ENCODE measurements around the gene KCNJ8. TPM values are rescaled to one million over a fixed set of nuclear protein-coding genes. Genes with fewer than 3 reads are reported as not detected.

KCNJ8 gene
- polyA plus RNA-seq, 2 of the 4 experiments (the other 2 are of a cell fraction) = 0.67 to 0.68 TPM

DNA sequence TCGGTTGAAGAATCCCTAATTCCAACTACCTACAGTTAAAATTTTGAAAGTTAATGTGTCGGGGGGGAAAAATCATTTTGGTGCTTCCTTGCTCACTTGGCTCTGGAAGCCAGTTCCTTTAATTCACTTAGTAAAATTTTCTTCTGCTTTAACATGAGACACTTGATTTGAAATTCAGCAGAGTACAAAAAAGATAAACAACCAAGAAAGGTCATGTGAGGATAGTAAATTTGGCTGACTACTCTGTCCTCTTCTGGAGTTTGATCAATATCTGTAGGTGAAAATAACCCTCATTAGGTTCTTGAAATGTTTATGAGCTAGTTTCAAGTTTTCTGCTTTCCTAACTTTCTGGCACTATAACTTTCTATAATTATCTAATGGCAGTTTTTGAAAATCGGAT, 43.4 kb downstream of the KCNJ8 start:
- ChIA-PET CTCF (no interaction called here), POLR2A (no interaction called here)
- no peak for DNase-seq (ENCODE audit: low read depth in 1 of 2, low spot score in 1 of 2)
- no peak overlapping the region for H3K4me3 ChIP-seq
- H3K4me2 ChIP-seq = no peak overlapping the region
- no peak for ATAC-seq
- no peaks in the 10 kb centered on the region for H3K4me1 ChIP-seq
- TF ChIP-seq NPAS2 (CRISPR knock-in tag; IDR thresholded peaks at IDR 0.05; ENCODE audit: borderline replicate concordance) (no peak), FOSL2 (IDR thresholded peaks at IDR 0.05) (no peak), FOSL2 (CRISPR knock-in tag; IDR thresholded peaks at IDR 0.05) (no peak), POLR2AphosphoS2 (conservative IDR thresholded peaks at IDR 0.05; ENCODE audit: low read length) (no peak), SMC3 (IDR thresholded peaks at IDR 0.05) (no peak), ZFP36 (IDR thresholded peaks at IDR 0.05; ENCODE audit: borderline replicate concordance, partially characterized antibody) (no peak), ZSCAN20 (CRISPR knock-in tag; IDR thresholded peaks at IDR 0.05) (no peak), MYC (IDR thresholded peaks at IDR 0.05; ENCODE audit: borderline replicate concordance, low read length) (no peak), HOXB5 (CRISPR knock-in tag; IDR thresholded peaks at IDR 0.05) (no peak), CEBPB (IDR thresholded peaks at IDR 0.05) (no peak), EP300 (IDR thresholded peaks at IDR 0.05) (no peak), TFCP2L1 (CRISPR knock-in tag; IDR thresholded peaks at IDR 0.05) (no peak)
- TF ChIP-seq, protein P1, sequence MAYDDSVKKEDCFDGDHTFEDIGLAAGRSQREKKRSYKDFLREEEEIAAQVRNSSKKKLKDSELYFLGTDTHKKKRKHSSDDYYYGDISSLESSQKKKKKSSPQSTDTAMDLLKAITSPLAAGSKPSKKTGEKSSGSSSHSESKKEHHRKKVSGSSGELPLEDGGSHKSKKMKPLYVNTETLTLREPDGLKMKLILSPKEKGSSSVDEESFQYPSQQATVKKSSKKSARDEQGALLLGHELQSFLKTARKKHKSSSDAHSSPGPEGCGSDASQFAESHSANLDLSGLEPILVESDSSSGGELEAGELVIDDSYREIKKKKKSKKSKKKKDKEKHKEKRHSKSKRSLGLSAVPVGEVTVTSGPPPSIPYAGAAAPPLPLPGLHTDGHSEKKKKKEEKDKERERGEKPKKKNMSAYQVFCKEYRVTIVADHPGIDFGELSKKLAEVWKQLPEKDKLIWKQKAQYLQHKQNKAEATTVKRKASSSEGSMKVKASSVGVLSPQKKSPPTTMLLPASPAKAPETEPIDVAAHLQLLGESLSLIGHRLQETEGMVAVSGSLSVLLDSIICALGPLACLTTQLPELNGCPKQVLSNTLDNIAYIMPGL (CRISPR knock-in tag; IDR thresholded peaks at IDR 0.05; ENCODE audit: borderline replicate concordance) = no peak
- TF ChIP-seq, protein P2, sequence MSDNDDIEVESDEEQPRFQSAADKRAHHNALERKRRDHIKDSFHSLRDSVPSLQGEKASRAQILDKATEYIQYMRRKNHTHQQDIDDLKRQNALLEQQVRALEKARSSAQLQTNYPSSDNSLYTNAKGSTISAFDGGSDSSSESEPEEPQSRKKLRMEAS (IDR thresholded peaks at IDR 0.05) = no peak
- peaks cover 3% of the 10 kb centered on the region; the same call in 1 of the 3 replicates for H3K9me3 ChIP-seq
- FAIRE-seq = no peak
- whole genome bisulfite sequencing (ENCODE audit: missing lambda C conversion rate) = 44% methylated on average over 3 of the region's 3 CpGs
- no peak overlapping the region for H3K27ac ChIP-seq

DNA sequence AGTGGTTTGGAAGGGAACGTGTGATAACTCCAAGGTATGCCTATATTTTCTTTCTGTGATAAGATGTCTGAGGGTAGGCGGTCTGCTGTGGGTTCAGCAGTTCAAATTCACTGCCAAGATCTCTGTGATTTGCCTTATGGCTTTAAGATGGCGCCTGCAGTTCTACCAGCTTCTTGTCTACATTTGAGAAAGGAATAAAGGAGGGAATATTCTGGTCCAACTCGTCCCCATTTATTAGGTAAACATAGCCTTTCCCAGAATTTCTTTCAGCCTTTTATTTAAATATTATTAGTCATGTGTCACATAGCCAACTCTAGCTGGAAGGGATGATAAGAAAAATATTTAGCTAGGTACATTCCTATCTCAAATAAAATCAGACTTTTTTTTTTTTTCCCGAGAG, 48.8 kb downstream of the KCNJ8 start:
- no peak overlapping the region for H3K4me3 ChIP-seq
- ChIA-PET POLR2A (no interaction called here), CTCF (interaction anchor here (1.1 kb wide), 1 partner anchor 28 kb away, joined by 3 read pairs; no protein-coding TSS in a partner anchor)
- FAIRE-seq (no peak), DNase-seq (ENCODE audit: low read depth in 1 of 2, low spot score in 1 of 2) (no peak), ATAC-seq (no peak)
- no peak overlapping the region for H3K27ac ChIP-seq
- H3K9me3 ChIP-seq = no peaks in the 10 kb centered on the region
- TF ChIP-seq, protein P3, sequence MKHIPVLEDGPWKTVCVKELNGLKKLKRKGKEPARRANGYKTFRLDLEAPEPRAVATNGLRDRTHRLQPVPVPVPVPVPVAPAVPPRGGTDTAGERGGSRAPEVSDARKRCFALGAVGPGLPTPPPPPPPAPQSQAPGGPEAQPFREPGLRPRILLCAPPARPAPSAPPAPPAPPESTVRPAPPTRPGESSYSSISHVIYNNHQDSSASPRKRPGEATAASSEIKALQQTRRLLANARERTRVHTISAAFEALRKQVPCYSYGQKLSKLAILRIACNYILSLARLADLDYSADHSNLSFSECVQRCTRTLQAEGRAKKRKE (CRISPR knock-in tag; IDR thresholded peaks at IDR 0.05; ENCODE audit: low read depth) = no peak
- TF ChIP-seq ZC3H11A (IDR thresholded peaks at IDR 0.05) = no peak
- TF ChIP-seq BHLHE40 (IDR thresholded peaks at IDR 0.05; ENCODE audit: low read depth, low read length) = no peak
- no peak for TF ChIP-seq RFX5 (IDR thresholded peaks at IDR 0.05)
- TF ChIP-seq RAD21 (conservative IDR thresholded peaks at IDR 0.05 in 1 of 2, IDR thresholded peaks at IDR 0.05 in 1 of 2) = no peak
- TF ChIP-seq NFE2L2 (conservative IDR thresholded peaks at IDR 0.05; ENCODE audit: low read length) = no peak
- TF ChIP-seq SREBF2 (IDR thresholded peaks at IDR 0.05) = no peak
- TF ChIP-seq HOXA7 (CRISPR knock-in tag; IDR thresholded peaks at IDR 0.05) = no peak
- TF ChIP-seq CHD4 (IDR thresholded peaks at IDR 0.05; ENCODE audit: borderline replicate concordance) = no peak
- no peak for TF ChIP-seq TP53 (CRISPR knock-in tag; IDR thresholded peaks at IDR 0.05)
- TF ChIP-seq, protein P4, sequence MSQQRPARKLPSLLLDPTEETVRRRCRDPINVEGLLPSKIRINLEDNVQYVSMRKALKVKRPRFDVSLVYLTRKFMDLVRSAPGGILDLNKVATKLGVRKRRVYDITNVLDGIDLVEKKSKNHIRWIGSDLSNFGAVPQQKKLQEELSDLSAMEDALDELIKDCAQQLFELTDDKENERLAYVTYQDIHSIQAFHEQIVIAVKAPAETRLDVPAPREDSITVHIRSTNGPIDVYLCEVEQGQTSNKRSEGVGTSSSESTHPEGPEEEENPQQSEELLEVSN (IDR thresholded peaks at IDR 0.05; ENCODE audit: borderline replicate concordance, low read depth) = no peak
- TF ChIP-seq CBX8 (IDR thresholded peaks at IDR 0.05) = no peak
- TF ChIP-seq ZFP36 (IDR thresholded peaks at IDR 0.05; ENCODE audit: borderline replicate concordance, partially characterized antibody) = no peak
- no peak for TF ChIP-seq RARB (CRISPR knock-in tag; IDR thresholded peaks at IDR 0.05)
- TF ChIP-seq, protein P5, sequence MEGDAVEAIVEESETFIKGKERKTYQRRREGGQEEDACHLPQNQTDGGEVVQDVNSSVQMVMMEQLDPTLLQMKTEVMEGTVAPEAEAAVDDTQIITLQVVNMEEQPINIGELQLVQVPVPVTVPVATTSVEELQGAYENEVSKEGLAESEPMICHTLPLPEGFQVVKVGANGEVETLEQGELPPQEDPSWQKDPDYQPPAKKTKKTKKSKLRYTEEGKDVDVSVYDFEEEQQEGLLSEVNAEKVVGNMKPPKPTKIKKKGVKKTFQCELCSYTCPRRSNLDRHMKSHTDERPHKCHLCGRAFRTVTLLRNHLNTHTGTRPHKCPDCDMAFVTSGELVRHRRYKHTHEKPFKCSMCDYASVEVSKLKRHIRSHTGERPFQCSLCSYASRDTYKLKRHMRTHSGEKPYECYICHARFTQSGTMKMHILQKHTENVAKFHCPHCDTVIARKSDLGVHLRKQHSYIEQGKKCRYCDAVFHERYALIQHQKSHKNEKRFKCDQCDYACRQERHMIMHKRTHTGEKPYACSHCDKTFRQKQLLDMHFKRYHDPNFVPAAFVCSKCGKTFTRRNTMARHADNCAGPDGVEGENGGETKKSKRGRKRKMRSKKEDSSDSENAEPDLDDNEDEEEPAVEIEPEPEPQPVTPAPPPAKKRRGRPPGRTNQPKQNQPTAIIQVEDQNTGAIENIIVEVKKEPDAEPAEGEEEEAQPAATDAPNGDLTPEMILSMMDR (IDR thresholded peaks at IDR 0.05) = no peak
- TF ChIP-seq JUN (IDR thresholded peaks at IDR 0.05) = no peak
- no peaks in the 10 kb centered on the region for H3K4me1 ChIP-seq
- 24% methylated on average over 5 of the region's 5 CpGs for WGBS (ENCODE audit: missing lambda C conversion rate)
- no peak overlapping the region for H3K4me2 ChIP-seq

Measured in A549 (cell line).